H9 (cell line): ENCODE measurements around the gene LAMC3. TPM values are rescaled to one million over a fixed set of nuclear protein-coding genes. Genes with fewer than 3 reads are reported as not detected.

Experiments
- DNase-seq: peaks from one replicate; pipeline ENCODE4 v3.0.0-alpha.2; 2017
- H2AFZ ChIP-seq: one replicate; pipeline ENCODE4 v1.6.1; 2013; ENCODE audit warnings: mild to moderate bottlenecking, low read length, control low read depth, moderate library complexity
- H2AK5ac ChIP-seq: 2 replicates; pipeline ENCODE4 v1.6.1; 2013; ENCODE audit warnings: low read length, control low read depth, mixed read lengths; ENCODE audit not compliant: insufficient read length
- H2BK120ac ChIP-seq: one replicate; pipeline ENCODE4 v1.6.1; 2013; ENCODE audit warnings: low read depth, mild to moderate bottlenecking, low read length, control low read depth, inconsistent platforms; ENCODE audit not compliant: poor library complexity, severe bottlenecking
- H2BK12ac ChIP-seq: 2 replicates; pipeline ENCODE4 v1.6.1; 2013; ENCODE audit warnings: low read length, control low read depth, mixed read lengths, low read depth; ENCODE audit not compliant: insufficient read length
- H2BK15ac ChIP-seq: 2 replicates; pipeline ENCODE4 v1.6.1; 2013; ENCODE audit warnings: low read depth, low read length, control low read depth
- H2BK20ac ChIP-seq: one replicate; pipeline ENCODE4 v1.6.1; 2013; ENCODE audit warnings: low read depth, mild to moderate bottlenecking, low read length, control low read depth, inconsistent platforms; ENCODE audit not compliant: poor library complexity, severe bottlenecking
- H2BK5ac ChIP-seq: 2 replicates; pipeline ENCODE4 v1.6.1; 2013; ENCODE audit warnings: low read length, control low read depth, mixed read lengths; ENCODE audit not compliant: insufficient read length
- H3K14ac ChIP-seq: 2 replicates; pipeline ENCODE4 v1.6.1; 2013; ENCODE audit warnings: low read length, control low read depth; ENCODE audit not compliant: insufficient read depth
- H3K18ac ChIP-seq: 2 replicates; pipeline ENCODE4 v1.6.1; 2013; ENCODE audit warnings: low read depth, mild to moderate bottlenecking, mixed read lengths, low read length, control low read depth; ENCODE audit not compliant: insufficient read length
- H3K23ac ChIP-seq: 2 replicates; pipeline ENCODE4 v1.6.1; 2013; ENCODE audit warnings: low read length, control low read depth, mixed read lengths, low read depth; ENCODE audit not compliant: insufficient read length
- H3K23me2 ChIP-seq: 2 replicates; pipeline ENCODE4 v1.6.1; 2013; ENCODE audit warnings: low read depth, mild to moderate bottlenecking, mixed read lengths, low read length, control low read depth; ENCODE audit not compliant: insufficient read length, poor library complexity, severe bottlenecking
- H3K27ac ChIP-seq: 2 replicates; pipeline ENCODE4 v1.5.1; 2013; ENCODE audit warnings: low read length, control low read depth, mixed read lengths, low read depth; ENCODE audit not compliant: insufficient read length
- H3K27me3 ChIP-seq: 2 replicates; pipeline ENCODE4 v1.6.1; 2013; ENCODE audit warnings: low read length, control low read depth, inconsistent platforms; ENCODE audit not compliant: insufficient read depth
- H3K4ac ChIP-seq: 2 replicates; pipeline ENCODE4 v1.6.1; 2013; ENCODE audit warnings: low read depth, mild to moderate bottlenecking, control low read depth, inconsistent platforms, low read length, moderate library complexity
- H3K4me1 ChIP-seq: 2 replicates; pipeline ENCODE4 v1.6.1; 2013; ENCODE audit warnings: low read length, control low read depth, inconsistent platforms; ENCODE audit not compliant: insufficient read depth
- H3K4me2 ChIP-seq: 2 replicates; pipeline ENCODE4 v1.6.1; 2013; ENCODE audit warnings: low read length, control low read depth, mixed read lengths; ENCODE audit not compliant: insufficient read length, insufficient read depth
- H3K56ac ChIP-seq: 2 replicates; pipeline ENCODE4 v1.6.1; 2013; ENCODE audit warnings: low read depth, mild to moderate bottlenecking, mixed read lengths, low read length, control low read depth; ENCODE audit not compliant: insufficient read length
- H3K79me1 ChIP-seq: 2 replicates; pipeline ENCODE4 v1.6.1; 2013; ENCODE audit warnings: low read depth, mild to moderate bottlenecking, moderate library complexity, low read length, control low read depth, inconsistent platforms; ENCODE audit not compliant: insufficient read depth, poor library complexity, severe bottlenecking
- H3K79me2 ChIP-seq: 2 replicates; pipeline ENCODE4 v1.6.1; 2013; ENCODE audit warnings: low read length, control low read depth, inconsistent platforms; ENCODE audit not compliant: insufficient read depth
- H3K9ac ChIP-seq: 2 replicates; pipeline ENCODE4 v1.6.1; 2013; ENCODE audit warnings: low read length, control low read depth, mixed read lengths; ENCODE audit not compliant: insufficient read length; ENCODE audit errors: extremely low read depth
- H3K9me3 ChIP-seq: one replicate; pipeline ENCODE4 v1.6.1; 2013; ENCODE audit warnings: low read depth, low read length, inconsistent platforms; ENCODE audit not compliant: control insufficient read depth
- H3T11ph ChIP-seq: one replicate; pipeline ENCODE4 v1.6.1; 2013; ENCODE audit warnings: mild to moderate bottlenecking, low read length, control low read depth, inconsistent platforms
- H4K20me1 ChIP-seq: one replicate; pipeline ENCODE4 v1.6.1; 2013; ENCODE audit not compliant: control insufficient read depth, insufficient read length, insufficient read depth
- H4K5ac ChIP-seq: 2 replicates; pipeline ENCODE4 v1.6.1; 2013; ENCODE audit warnings: low read depth, mild to moderate bottlenecking, mixed read lengths, low read length, control low read depth; ENCODE audit not compliant: insufficient read length
- H4K8ac ChIP-seq: replicated peaks from 2 replicates; pipeline ENCODE4 v1.6.1; 2013; ENCODE audit warnings: low read length, control low read depth, mixed read lengths, low read depth; ENCODE audit not compliant: insufficient read length
- H4K91ac ChIP-seq: 2 replicates; pipeline ENCODE4 v1.6.1; 2013; ENCODE audit warnings: low read depth, mild to moderate bottlenecking, moderate library complexity, mixed read lengths, low read length, control low read depth; ENCODE audit not compliant: insufficient read length
- H3K27ac Mint-ChIP-seq, 3 experiments: 2 replicates in 2 of 3; 3 replicates in 1 of 3; pipeline ENCODE4 v1.8.0; 2020 to 2021; ENCODE audit warnings: mixed read lengths in 3 of 3, mild to moderate bottlenecking in 1 of 3, moderate library complexity in 1 of 3
- H3K27me3 Mint-ChIP-seq: 2 replicates; pipeline ENCODE4 v1.8.0; 2021; ENCODE audit warnings: low read depth, mild to moderate bottlenecking, moderate library complexity, mixed read lengths
- H3K36me3 Mint-ChIP-seq, 3 experiments: 2 replicates in 2 of 3; 3 replicates in 1 of 3; pipeline ENCODE4 v1.8.0; 2020 to 2021; ENCODE audit warnings: low read depth in 3 of 3, mixed read lengths in 3 of 3; ENCODE audit not compliant: insufficient read depth in 1 of 3
- H3K4me1 Mint-ChIP-seq, 2 experiments: 2 replicates each; pipeline ENCODE4 v1.8.0; 2020; ENCODE audit warnings: mixed read lengths in 2 of 2
- H3K4me3 Mint-ChIP-seq, 2 experiments: 2 replicates in 1 of 2; 3 replicates in 1 of 2; pipeline ENCODE4 v1.8.0; 2020 to 2021; ENCODE audit warnings: mild to moderate bottlenecking in 2 of 2, mixed read lengths in 2 of 2, moderate library complexity in 1 of 2
- H3K9me3 Mint-ChIP-seq, 2 experiments: 2 replicates in 1 of 2; 3 replicates in 1 of 2; pipeline ENCODE4 v1.8.0; 2020; ENCODE audit warnings: mild to moderate bottlenecking in 2 of 2, mixed read lengths in 2 of 2, moderate library complexity in 1 of 2
- CTCF ChIP-seq: fragments of 200-600 bp; sonication (generic); conservative IDR thresholded peaks from 3 replicates; pipeline ENCODE4 v1.8.0; 2021; ENCODE audit warnings: antibody characterized with exemption, mild to moderate bottlenecking
- WGBS: extraction: QIAGEN DNeasy Blood & Tissue Kit; methylation state at CpG from one replicate; pipeline ENCODE4 v1.1.7; 2013; ENCODE audit warnings: missing lambda C conversion rate, low lambda C conversion rate, mixed read lengths; ENCODE audit not compliant: insufficient read length; ENCODE audit errors: extremely low coverage; 5-methylcytosine and 5-hydroxymethylcytosine counted together
- total RNA-seq: library from RNA; stranded (reverse); gene quantifications from 2 replicates; pipeline ENCODE4 v1.2.1, GENCODE V29; 2021

The LAMC3 gene
- total RNA-seq, 1 experiment from 2014 or later, result 21.7 TPM

GRCh38 chr9:130990306-130990977 lies 18.5 kb upstream of the LAMC3 start:
- no peaks in the 10 kb centered on the region for H4K20me1 ChIP-seq
- no peak overlapping the region for H4K91ac ChIP-seq
- H3T11ph ChIP-seq, result no peak overlapping the region
- no peak overlapping the region for H3K4ac ChIP-seq
- H2AFZ ChIP-seq, result no peak overlapping the region
- H2BK12ac ChIP-seq, result no peak overlapping the region
- no peaks in the 10 kb centered on the region for H3K4me1 ChIP-seq
- H4K5ac ChIP-seq, result no peak overlapping the region
- no peaks in the 10 kb centered on the region for H3K27me3 ChIP-seq
- peak; percentile 28 for DNase-seq
- no peak overlapping the region for H3K4me2 ChIP-seq
- no peak overlapping the region for H2AK5ac ChIP-seq
- no peak overlapping the region for H3K18ac ChIP-seq
- peaks cover 19 to 35% of the 10 kb centered on the region in 2 experiments for H3K4me1 Mint-ChIP-seq
- no peak overlapping the region for H3K27ac ChIP-seq
- no peaks in the 10 kb centered on the region for H3K79me2 ChIP-seq
- no peaks in the 10 kb centered on the region for H3K36me3 Mint-ChIP-seq
- no peak for TF ChIP-seq CTCF
- no peak overlapping the region for H2BK5ac ChIP-seq
- H3K9ac ChIP-seq, result no peak overlapping the region
- H3K14ac ChIP-seq, result no peak overlapping the region
- no peaks in the 10 kb centered on the region; a peak in 2 of 5 replicates for H3K9me3 Mint-ChIP-seq
- H2BK15ac ChIP-seq, result no peak overlapping the region
- no peak overlapping the region for H3K56ac ChIP-seq
- H4K8ac ChIP-seq, result no peak overlapping the region
- no peaks in the 10 kb centered on the region for H3K9me3 ChIP-seq
- peak overlapping the region in 1 of 3 experiments; percentile 15; a peak in 1 of 7 replicates for H3K27ac Mint-ChIP-seq
- H3K79me1 ChIP-seq, result no peaks in the 10 kb centered on the region
- H2BK120ac ChIP-seq, result no peak overlapping the region
- peaks cover 6% of the 10 kb centered on the region; the same call in 1 of the 2 replicates for H3K27me3 Mint-ChIP-seq
- H2BK20ac ChIP-seq, result no peak overlapping the region
- no peaks in the 10 kb centered on the region for H3K23me2 ChIP-seq
- 100% methylated on average over 4 of the region's 23 CpGs for WGBS
- no peak overlapping the region for H3K4me3 Mint-ChIP-seq
- H3K23ac ChIP-seq, result no peak overlapping the region
